NCI-H2107 treated with DMSO at 0.1 percent for 48 hours (cell line): ENCODE data around the gene CDKN1A.
"Not testable (repeated sequence)": the region's sequence is repeated elsewhere in the genome, so short reads cannot be mapped to it uniquely, and the experiment has no call there.

Experiments
- DNase-seq: peaks from one replicate; lab custom pipeline; 2025; ENCODE audit not compliant: unreplicated experiment; lab: John Stamatoyannopoulos, UW

The CDKN1A gene

GRCh38 chr6:36678488-36679042 lies at the start of gene CDKN1A:
TSS of gene CDKN1A (plus strand) at chr6:36678714. CDS start at chr6:36684102, 5,388 bp downstream.
- DNase-seq: peak; percentile 16

- no peak for DNase-seq
Measured at GRCh38 chr6:36629784-36630183, 48.7 kb upstream of the CDKN1A start.

GRCh38 chr6:36631326-36632011 lies 47.0 kb upstream of the CDKN1A start:
- DNase-seq: no peak

- DNase-seq: no peak
Measured at GRCh38 chr6:36633370-36633769, 45.1 kb upstream of the CDKN1A start.

GRCh38 chr6:36633915-36634314 lies 44.6 kb upstream of the CDKN1A start:
- DNase-seq: no peak

- DNase-seq: no peak
Measured at GRCh38 chr6:36634317-36635108, 44.0 kb upstream of the CDKN1A start.

GRCh38 chr6:36636283-36636682 lies 42.2 kb upstream of the CDKN1A start:
- DNase-seq: no peak

GRCh38 chr6:36636687-36637418 lies 41.7 kb upstream of the CDKN1A start:
- no peak for DNase-seq

- no peak for DNase-seq
Measured at GRCh38 chr6:36638579-36638978, 39.9 kb upstream of the CDKN1A start.

- no peak for DNase-seq
Measured at GRCh38 chr6:36639171-36639808, 39.2 kb upstream of the CDKN1A start.

- no peak for DNase-seq
Measured at GRCh38 chr6:36641543-36641942, 37.0 kb upstream of the CDKN1A start.

GRCh38 chr6:36642913-36643817 lies 35.3 kb upstream of the CDKN1A start:
- DNase-seq: no peak

- DNase-seq: no peak
Measured at GRCh38 chr6:36643977-36644376, 34.5 kb upstream of the CDKN1A start.

- DNase-seq: no peak
Measured at GRCh38 chr6:36649086-36649485, 29.4 kb upstream of the CDKN1A start.

GRCh38 chr6:36649701-36650484 lies 28.6 kb upstream of the CDKN1A start:
- no peak for DNase-seq

- DNase-seq: no peak
Measured at GRCh38 chr6:36650848-36651478, 27.6 kb upstream of the CDKN1A start.

- no peak for DNase-seq
Measured at GRCh38 chr6:36651659-36652379, 26.7 kb upstream of the CDKN1A start.

GRCh38 chr6:36654469-36654868 lies 24.0 kb upstream of the CDKN1A start:
- not testable (repeated sequence) for DNase-seq
